ENCODE data around the gene IRF1.

The IRF1 gene

DNA sequence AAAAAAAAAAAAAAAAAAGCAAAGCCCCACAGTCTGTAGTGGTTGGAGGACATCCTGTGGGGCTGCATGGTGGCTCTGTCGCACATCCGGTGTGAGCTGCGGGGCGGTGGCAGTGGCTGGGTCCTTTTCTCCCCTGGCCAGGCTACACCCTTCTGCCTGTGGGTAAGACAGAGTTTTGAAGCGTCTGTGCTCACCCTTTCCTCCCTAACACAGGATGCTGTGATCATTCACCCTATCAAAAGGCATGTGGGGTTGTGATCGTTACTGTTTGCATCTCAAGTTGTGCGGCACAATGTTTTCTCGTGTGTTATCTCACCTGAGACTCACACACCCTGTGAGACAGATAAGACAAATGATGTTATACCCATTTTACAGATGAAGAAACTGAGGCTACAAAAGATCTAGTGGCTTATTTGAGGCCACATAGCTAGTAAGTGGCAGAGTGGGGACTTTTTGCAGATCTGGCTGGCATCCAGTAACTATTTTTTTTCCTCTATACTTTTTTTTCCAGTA, 17.5 kb downstream of the IRF1 start:
- peak; percentile 15 for DNase-seq

DNA sequence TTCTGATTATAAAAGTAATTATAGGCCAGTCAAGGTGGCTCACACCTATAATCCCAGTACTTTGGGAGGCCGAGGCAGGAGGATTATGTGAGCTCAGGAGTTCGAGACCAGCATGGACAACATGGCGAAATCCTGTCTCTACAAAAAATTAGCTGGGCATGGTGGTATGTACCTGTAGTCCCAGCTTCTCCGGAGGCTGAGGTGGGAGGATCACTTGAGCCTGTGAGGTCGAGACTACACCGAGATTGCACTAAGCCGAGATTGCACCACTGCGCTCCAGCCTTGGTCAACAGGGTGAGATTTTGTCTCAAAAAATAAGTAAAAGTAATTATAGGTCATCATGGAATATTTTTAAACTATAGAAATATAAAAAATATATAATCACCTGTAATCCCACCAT, 18.1 kb downstream of the IRF1 start:
- peak; percentile 2 for DNase-seq

DNA sequence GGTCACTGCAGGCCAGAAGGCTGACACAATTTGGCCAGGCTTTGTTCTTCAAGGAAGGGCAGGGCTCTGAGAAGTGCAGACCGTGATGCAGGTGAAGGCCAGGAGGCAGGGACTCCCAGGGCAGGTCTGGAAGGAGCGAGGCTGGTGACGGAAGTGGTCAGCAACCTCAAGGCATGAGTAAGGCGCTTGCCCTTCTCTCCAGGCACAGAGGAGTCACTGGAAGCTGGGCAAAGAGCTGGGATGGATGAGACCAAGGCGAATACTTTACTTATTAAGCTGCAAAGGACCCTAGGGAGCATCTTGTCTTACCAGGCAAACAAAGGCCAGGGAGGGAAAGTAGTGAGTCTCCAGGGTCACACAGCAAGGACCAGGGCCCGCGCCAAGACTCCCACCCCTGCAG, 18.6 kb downstream of the IRF1 start:
- peak; percentile 10 for DNase-seq

DNA sequence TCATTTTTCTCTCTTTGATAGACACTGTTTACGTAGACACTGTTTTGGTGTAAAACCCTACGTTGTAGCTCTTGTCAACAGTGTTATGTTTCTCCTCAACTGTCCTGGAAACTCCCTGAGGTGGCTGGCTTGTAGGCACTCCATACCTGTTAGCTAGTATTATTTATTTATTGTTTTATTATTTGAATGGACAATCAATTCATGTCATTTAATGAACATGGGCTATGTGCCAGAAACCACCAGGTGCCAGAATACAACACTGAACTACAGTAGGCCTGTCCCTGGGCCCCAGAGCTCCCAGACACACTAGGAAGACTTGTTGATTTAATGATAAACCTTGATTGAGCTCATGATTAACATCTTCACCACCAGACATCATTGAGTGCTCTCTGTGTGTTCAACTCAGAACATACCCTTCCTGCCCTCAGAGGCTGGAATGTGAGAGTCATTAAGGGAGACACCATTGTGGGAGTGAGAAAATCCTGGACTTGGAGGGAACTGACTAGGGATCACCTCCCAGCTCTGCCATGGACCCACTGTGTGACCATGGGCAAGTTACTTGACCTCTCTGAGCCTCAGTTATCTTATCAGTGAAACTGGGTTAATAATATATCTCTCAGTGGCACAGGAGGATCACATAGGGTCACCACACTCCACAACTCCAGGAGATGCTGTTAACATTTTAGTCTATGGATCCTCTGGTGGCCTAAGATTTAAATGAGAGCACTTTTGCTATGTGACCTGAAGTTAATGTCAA, 19.2 kb downstream of the IRF1 start:
- DNase-seq = peak; percentile 10

DNA sequence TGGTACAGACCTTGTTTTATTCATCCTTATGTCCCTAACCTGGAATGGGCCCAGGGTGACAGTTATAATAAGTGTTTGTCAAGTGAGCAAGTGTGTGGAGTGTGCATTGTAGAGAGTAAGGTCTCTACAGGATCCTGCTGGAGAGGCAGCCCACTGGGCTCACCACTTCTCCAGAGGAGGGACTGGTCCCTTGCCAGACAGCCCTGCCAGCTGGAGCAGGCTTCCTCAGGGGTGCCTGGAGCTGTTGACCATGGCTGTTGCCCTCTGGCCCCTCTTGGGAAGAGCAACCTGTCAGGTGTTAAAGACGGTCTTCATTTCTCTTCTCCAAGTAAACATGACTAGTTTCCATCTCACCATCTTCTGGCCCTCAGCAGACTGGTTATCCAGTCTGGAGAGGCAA, 20.0 kb downstream of the IRF1 start:
- DNase-seq = peak; percentile 23

DNA sequence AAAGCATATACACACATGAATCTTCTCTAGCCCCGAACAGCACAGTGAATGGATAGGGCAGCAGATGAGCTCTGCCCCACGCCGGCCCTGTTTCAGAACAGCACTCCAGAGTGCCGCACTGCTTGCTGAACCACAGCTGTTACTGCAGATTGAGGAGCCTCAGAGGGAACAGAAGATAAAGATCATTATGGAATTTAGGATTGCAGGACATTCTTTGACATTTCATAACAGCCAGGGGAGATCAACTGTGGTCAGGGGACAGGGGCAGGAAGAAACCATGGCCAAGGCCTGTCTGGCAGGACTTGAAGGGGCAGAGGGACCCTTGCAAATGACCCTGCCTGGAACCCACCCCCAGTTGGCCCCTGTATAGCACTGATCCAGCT, 20.6 kb downstream of the IRF1 start:
- DNase-seq = peak; percentile 13

DNA sequence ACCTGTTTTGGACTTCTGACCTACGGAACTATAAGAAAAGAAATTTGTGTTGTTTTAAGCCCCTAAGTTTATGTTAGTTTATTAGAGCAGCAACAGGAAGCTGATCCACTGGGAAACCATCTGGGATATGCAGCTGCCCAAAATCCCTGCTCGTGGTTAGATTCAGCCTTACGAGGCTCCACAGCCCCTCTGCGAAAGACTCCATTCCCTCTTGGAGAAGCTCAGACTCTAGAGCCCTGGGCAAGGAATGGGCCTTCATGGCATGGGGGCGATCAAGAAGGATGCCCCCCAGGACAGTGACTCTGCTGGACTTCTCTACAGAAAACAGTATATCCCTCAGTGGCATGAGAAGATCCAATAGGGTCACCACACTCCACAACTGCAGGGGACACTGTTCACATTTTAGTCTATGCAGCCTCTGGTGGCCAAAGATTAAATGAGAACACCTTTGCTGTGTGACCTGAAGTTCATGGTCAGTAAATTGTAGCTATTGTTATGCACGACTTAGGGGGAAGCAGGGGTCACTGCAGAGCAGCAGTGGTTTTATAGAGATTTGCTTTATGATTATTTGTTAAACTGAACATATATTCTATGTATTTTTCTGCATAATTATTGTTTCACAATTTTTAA, 21.1 kb downstream of the IRF1 start:
- peak; percentile 15 for DNase-seq

DNA sequence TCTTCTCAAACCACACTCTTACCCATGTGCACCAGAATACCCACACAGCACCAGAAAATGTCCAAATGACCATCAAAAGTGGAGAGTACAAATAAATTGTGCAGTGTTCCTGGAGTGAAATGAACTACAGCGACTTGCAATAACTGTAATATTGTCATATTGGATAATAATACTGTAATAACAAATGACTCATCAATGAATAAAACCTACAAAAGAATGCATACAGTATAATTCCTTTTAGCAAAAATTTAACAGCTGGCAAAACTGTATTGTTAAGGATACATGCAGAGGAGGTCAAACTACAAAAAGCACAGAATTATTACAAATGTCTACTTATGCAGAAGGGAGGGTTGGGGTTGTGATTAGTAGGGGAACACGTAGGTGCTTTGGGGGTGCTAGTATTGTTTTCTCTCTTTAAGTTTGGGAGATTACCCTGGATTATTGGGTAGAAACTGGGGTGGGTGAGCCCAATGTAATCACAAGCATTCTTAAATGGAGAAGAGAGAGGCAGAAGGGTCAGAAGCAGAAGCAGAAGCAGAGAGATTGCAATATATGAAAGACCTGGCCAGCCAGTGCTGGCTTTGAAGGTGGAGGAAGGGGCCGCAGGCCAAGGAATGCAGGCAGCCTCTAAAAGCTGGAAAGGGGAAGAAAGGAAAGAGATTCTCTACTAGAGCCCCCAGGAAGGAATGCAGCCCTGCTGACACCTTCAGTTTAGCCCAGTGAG, 21.8 kb downstream of the IRF1 start:
- DNase-seq = peak; percentile 5

DNA sequence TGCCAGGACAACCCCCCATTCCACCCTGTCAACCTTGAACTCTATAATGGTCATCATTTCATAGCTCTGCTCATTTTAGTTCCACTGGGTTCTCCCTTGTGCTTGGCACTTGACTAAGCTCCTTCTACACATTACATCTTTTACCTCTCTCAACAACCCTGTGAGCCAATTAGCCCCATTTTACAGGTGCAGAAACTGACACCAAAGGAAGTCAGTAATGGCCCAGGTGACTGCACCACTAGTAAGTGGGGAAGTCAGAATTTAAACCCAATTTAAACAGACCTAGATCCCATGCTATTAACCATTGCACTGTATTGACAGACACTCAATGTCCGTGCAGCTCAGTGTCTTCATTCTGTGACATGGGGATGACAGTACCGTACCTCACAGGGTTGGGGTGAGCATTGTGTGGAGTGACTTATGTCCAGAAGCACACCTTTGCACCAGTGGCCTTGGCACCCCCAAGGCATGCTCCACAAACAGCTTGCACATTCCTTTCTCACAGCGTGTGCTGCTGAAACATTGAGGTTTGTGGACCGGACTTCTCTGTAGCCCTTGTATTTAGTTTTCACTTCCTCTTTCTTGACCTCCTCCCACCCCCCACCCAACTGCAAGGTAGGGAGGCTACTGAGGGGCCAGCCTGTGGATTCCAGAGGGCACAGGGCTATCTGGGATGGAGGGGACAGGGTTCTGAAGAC, 23.1 kb downstream of the IRF1 start:
- peak; percentile 8 for DNase-seq

DNA sequence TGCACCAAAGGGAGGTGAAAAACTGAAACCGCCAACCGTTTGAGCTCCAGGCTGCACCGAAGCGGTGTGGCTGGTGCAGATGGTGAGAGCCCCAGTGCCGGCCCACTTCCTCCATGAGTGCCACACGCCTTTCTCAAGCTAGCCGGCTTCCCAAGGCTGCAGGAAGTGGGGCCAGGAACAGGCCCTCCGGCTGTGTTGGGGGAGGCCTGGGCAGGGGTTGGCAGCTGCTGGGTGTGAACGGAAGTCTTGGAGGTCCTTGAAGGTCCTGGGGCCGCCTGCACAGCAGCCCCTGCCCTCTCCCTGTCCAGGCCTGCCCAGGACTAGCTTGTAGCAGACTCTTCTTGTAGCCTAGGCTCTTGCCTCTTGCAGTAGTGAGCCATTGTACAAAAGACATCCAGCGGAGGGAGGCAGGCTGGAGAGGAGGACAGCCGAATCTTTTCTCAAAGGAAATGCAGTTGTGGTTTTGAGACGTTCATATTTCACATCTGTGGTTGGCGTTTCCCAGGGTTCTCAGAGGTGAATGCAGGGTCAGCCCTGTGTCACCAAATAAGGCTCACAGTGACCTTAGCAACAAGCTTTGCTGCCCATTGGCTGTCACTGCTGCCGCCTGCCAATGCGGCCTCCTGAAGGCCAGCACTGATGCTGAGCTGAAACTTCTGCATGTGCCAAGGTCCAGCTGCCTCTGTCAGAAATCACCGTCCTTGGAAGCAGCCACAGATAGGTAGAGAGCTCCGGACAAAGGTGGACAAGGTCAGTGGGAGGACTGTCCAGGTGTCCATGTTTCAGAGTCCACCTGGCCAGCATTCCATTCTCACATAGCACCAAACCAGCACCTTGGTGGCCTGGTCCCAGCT, 23.9 kb downstream of the IRF1 start:
- peak; percentile 62 for DNase-seq

DNA sequence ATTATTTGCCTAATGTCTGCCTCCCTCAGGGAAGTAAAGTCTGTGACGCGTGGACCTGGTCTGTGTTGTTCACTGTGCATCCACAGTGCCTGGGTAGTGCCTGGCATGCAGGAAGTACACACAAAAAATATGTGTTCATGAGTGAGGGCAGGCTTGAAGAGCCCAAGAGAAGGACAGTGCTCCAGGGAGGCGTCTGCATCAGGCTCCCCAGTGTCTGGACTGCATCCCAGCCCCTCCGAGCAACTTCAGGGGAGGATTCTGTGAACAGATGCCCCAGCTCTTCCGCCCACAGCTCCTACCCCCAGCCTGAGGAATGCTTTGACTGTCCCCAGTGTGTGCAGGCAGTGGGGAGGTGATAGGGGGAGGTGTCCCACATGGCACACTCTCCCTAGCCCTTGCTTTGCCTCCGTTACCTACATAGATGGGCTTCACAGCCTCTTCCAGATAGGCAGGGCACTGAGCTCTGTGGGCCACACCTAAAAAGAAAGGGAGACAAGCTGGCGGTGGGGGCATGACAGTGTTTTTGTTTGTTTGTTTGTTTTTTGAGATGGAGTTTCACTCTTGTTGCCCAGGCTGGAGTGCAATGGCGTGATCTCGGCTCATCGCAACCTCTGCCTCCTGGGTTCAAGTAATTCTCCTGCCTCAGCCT, 25.4 kb downstream of the IRF1 start:
- DNase-seq = peak; percentile 26

DNA sequence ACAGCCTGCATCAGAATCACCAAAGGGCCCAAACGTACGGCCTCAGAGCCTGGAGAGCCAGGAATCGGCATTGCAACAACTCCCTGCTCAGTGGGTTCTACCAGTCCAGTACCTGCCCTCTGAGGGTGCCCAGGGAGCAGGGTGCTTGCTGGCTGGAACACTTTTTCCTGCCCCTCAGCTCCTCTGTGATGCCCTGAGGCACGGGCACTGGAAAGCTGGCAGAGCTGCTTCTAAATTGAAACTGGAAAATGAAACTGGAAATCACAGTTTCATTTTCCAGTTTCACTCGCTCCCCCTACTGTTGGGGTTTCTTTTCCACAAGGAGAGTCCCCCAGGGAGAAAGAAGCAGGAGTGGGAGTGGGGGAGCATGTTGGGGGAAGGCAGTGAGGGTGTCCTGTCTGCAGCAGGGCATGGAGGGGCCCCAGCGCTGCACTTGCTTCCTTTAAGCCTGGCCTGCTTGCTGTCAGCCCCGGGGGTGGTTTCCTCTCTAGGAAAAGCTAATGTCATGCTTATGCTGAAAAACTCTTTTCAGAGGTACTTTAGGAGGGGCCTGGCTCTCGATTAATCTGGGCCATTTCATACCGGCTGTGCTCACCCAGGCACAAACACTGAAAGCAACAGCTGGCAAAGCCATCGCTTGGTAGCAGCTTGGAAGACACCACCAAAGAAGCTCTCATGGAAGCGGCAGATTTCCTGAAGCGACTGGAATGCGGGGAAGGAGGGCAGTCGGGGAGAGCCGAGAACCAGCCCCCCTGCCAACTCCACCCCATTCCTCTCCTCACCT, 26.2 kb downstream of the IRF1 start:
- peak; percentile 44 for DNase-seq

DNA sequence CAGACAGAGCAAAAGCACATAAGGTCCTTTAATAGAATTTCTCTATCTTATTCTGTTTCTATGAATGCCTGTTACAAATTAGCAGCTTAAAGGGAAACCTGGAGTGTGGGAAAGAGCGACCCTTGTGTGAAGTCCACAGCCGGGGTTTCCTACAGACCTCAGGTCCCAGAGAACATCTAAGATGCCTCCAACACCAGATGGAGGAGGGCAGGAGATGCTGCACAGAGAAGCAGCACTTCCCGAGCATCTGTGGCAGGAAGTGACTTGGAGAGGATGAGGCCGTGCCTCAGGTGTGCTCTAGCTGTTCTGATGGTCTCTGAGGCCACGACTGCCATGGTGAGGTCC, 26.8 kb downstream of the IRF1 start:
- peak; percentile 22 for DNase-seq

DNA sequence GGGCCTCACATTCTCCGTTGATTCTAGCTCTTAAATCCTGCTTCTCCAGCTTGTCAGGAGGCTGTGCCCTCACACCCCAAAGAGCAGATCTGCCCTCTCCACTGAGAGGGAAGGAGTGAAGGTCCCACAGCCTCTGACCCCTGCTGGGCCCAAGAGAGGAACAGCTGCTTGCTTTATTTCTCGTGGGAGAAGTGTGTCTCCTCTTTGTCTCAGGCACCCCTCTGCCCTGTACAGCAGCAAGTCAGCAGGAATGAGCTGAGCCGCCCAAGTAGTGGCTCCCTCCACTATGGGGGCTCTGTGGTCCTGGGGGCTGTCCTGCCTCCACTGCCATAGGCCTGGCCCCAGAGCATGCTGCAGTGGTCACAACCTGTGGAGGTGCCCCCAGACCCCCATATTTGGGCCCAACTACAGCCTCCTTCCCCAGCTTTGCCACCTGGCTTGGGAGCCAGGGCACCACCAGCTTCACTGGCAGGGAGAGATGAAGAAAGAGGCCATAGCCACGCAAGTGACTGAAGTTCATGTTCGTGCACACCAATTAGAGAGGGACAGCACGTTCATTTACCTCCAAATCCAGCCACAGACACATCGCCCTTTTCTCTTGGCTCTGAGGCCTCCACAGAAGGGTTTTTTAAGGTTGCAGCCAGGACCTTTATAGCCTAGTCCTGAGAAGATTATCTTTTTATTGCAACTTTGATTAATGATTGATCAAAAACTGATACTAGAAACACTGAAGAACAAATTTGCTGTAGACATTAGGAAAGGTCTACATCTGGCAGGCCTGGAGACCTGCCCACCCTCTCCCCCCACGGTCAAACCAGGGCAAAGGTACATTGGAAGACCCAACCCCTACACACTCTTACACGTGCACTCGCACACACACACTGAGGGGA, 27.5 kb downstream of the IRF1 start:
- peak; percentile 19 for DNase-seq

DNA sequence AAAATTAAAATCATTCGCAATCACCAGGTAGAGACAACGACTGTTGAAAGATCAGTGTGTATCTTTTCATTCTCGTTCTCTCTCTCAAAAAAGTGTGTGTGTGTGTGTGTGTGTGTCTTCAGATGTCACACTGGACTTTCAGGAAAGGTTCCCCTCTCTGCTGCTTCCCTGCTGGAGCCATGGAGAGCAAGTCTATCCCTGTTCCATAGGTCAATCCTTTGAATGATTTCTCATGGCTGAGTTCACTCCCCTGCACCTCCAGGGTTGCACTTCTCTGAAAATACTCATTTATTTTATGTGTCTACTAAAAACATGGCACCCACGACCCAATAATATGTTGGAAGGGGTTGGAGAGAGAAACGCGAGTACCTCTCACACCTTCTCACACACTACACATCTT, 28.2 kb downstream of the IRF1 start:
- no peak for DNase-seq

DNA sequence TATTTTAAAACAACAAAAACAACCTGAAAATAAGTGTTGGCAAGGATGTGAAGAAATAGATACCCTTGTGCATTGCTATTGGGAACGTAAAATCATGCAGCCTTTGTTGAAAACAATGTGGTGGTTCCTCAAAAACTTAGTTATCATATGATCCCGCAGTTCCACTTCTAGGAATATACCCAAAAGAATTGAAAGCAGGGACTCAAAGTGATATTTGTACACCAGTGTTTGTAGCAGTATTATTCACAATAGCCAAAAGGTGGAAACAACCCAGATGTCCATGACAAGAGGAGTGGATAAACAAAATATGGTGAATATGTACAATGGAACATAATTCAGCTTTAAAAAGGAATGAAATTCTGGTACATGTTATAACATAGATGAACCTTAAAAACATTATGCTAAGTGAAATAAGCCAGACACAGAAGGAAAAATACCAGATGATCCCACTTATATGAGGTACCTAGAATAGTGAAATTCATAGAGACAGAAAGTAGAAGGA, 29.0 kb downstream of the IRF1 start:
- no peak for DNase-seq

DNA sequence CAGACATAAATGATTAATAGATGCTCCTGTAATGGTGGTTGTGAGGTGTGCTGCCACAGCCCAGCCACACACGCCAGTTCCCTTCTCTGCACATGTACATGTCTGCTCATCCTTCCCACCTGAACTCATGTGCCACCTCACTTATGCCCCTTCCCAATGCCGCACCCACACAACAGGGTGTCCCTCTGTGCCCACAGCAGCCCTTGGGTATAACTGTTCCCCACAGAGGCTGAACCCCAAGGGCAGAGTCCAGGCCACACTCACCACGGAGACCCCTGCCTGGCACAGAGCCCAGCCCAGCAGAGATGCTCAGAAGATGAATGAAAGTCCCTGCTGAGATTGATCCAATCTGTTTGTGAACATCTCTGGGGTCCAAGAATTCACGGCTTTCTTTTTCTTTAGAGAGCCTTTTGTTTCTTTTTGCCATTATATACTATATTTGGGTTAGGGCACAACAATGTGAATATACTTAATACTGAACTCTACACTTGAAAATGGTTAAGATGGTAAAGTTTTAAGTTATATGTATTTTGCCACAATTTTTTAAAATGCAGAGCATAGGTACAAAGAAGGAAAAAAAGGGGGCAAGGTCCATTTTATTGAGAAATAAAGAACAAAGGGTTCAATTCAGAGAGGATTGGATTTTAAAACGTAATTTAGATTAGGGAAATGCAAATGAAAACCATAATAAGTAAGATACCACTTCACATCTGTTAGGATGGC, 29.6 kb downstream of the IRF1 start:
- peak; percentile 24 for DNase-seq

DNA sequence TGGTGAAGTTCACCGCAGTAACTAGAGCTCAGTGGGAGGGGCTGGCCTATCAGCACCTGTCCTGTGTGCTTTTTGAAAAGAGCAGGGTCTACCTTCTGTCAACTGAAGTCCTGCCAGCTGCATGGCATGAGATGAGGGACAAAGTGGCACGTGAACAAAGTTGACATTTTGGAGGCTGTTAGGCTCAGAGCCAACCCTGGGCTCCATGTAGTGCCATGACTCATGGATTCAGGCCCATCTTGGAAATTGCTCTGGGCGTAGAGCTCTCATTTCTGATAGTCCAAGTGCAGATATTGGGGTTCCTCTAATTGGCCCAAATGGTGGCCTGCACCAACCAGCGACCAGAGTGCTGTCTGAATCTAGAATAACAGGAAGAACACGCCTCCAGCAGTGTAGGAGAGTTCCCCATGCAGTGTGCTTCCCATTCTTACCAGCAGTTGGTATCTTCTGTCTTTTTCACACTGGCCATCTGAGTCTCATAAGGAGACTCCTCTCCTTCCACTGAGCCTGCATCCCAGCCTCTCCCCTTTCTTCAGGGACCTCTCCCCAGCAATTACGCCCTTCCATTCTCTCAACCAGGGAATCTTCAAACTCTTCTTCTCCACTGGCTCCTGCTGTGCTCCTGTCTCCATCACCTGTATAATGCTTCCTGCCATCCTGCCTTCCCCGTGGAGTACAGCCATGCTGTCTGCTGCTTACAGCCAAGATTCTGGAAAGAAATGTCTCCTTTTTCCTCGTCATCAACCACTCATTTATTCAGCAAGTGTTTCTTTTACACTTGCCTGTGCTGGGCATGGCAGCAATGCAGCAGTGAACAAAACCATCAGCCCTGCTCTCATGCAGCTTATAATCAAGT, 30.4 kb downstream of the IRF1 start:
- peak; percentile 26 for DNase-seq

Data from left hindlimb (tissue), 1 donor.